Activated CD4-positive, alpha-beta T cell treated with anti-CD3 and anti-CD28 coated beads, Interleukin-2, Interleukin-4, amounts not matched to agents 100 ng/mL and 50 ng/mL, durations not matched to agents 16 hours and 8 hours (primary cell): ENCODE measurements around the gene ADAMTS5.

Experiments used
- DNase-seq: peaks from one replicate; pipeline ENCODE4 v3.0.0-alpha.2; 2020; ENCODE audit warnings: low spot score

Gene ADAMTS5

GRCh38 chr21:26948194-26948593 lies 18.7 kb downstream of the ADAMTS5 start:
- no peak for DNase-seq

GRCh38 chr21:26946744-26947446 lies 20.0 kb downstream of the ADAMTS5 start:
- DNase-seq: no peak

- no peak for DNase-seq
These were observed 20.8 kb downstream of the ADAMTS5 start for GRCh38 chr21:26945916-26946675.

GRCh38 chr21:26943921-26944320 lies 23.0 kb downstream of the ADAMTS5 start:
- DNase-seq: no peak

- DNase-seq: no peak
These were observed 25.5 kb downstream of the ADAMTS5 start for GRCh38 chr21:26941421-26941820.

GRCh38 chr21:26939601-26940111 lies 27.2 kb downstream of the ADAMTS5 start:
- no peak for DNase-seq

GRCh38 chr21:26936641-26937040 lies 30.2 kb downstream of the ADAMTS5 start:
- no peak for DNase-seq

- no peak for DNase-seq
These were observed 30.9 kb downstream of the ADAMTS5 start for GRCh38 chr21:26935977-26936376.

GRCh38 chr21:26934383-26934782 lies 32.5 kb downstream of the ADAMTS5 start:
- no peak for DNase-seq

GRCh38 chr21:26933448-26933847 lies 33.4 kb downstream of the ADAMTS5 start:
- DNase-seq: no peak

GRCh38 chr21:26925636-26926035 lies 41.3 kb downstream of the ADAMTS5 start:
- DNase-seq: no peak

GRCh38 chr21:26925122-26925521 lies 41.8 kb downstream of the ADAMTS5 start:
- DNase-seq: no peak

GRCh38 chr21:26923986-26924385 lies 42.9 kb downstream of the ADAMTS5 start:
- no peak for DNase-seq

GRCh38 chr21:26920055-26920454 lies 46.8 kb downstream of the ADAMTS5 start:
- no peak for DNase-seq

GRCh38 chr21:26918323-26919079 lies 48.4 kb downstream of the ADAMTS5 start:
- no peak for DNase-seq

- DNase-seq: no peak
These were observed 50.1 kb downstream of the ADAMTS5 start for GRCh38 chr21:26916799-26917198.

- DNase-seq: no peak
These were observed 52.3 kb downstream of the ADAMTS5 start for GRCh38 chr21:26914557-26914956.

- DNase-seq: no peak
These were observed 54.4 kb downstream of the ADAMTS5 start for GRCh38 chr21:26912466-26912865.

GRCh38 chr21:26909972-26910371 lies 56.9 kb downstream of the ADAMTS5 start:
- DNase-seq: no peak

- no peak for DNase-seq
These were observed 65.9 kb downstream of the ADAMTS5 start for GRCh38 chr21:26900980-26901379.

- DNase-seq: no peak
These were observed 74.7 kb downstream of the ADAMTS5 start for GRCh38 chr21:26892151-26892550.

GRCh38 chr21:26888931-26889330 lies 78.0 kb downstream of the ADAMTS5 start:
- DNase-seq: no peak

- no peak for DNase-seq
These were observed 78.6 kb downstream of the ADAMTS5 start for GRCh38 chr21:26888256-26888655.
